GM19468 (cell line): ENCODE data around the gene MAPKAPK2.
A peak's percentile ranks its signal among the peaks of the same experiment; 100 is the strongest.
"Not testable (repeated sequence)": the region's sequence is repeated elsewhere in the genome, so short reads cannot be mapped to it uniquely, and the experiment has no call there.

Experiments
- ATAC-seq: cut with Tn5 transposase; IDR thresholded peaks from one replicate; pipeline ENCODE4 v1.9.1; 2021; ENCODE audit warnings: mild to moderate bottlenecking, moderate library complexity, moderate number of reproducible peaks; ENCODE audit not compliant: unreplicated experiment; ENCODE audit errors: extremely low read depth

Gene MAPKAPK2

GRCh38 chr1:206684478-206685333 is at the start of gene MAPKAPK2:
Gene MAPKAPK2, plus strand, starts transcription at chr1:206684905. Its CDS starts 325 bp downstream, at chr1:206685230.
- ATAC-seq, result no peak

DNA sequence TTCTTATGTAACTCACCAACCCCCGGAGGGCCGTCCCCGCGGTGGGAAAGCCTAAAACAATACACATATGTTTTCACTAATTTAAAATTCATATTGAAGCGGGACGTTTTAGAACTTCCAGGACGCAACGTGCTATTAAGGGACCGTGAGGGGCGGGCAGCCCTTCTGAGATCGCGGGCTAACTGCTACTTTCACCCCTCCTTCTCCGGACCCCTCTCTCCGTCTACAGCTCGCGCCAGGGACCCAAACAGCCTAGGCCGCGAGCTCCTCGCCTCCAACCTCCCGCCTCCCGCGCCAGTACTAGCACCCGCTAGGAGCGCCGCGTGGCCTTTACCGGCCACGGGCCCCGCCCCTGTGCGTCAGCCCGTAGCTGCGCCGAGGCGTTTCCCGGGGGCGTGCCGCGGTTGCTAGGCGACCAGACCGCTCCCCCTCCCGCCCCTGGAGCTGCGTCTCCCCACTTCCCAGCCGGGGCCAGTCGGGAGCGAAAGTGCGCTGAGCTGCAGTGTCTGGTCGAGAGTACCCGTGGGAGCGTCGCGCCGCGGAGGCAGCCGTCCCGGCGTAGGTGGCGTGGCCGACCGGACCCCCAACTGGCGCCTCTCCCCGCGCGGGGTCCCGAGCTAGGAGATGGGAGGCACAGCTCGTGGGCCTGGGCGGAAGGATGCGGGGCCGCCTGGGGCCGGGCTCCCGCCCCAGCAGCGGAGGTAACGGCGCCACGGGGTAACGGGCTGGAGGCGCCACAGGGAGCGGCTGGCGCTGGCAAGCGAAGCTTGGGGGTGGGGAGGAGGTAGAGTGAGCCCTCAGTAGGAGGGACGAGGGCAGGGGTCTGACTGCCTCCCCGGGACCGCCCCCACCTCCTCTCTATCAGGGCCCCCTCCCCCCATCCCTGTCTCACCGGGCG is 49.4 kb upstream of the MAPKAPK2 start, which contains the start of gene DYRK3:
TSS of gene DYRK3 (plus strand) at position 457 of the 898 bp plus-strand sequence. CDS start at position 625, 168 bp downstream.
- ATAC-seq, result peak; percentile 58

GRCh38 chr1:206635978-206636345 is 48.7 kb upstream of the MAPKAPK2 start:
- no peak for ATAC-seq

DNA sequence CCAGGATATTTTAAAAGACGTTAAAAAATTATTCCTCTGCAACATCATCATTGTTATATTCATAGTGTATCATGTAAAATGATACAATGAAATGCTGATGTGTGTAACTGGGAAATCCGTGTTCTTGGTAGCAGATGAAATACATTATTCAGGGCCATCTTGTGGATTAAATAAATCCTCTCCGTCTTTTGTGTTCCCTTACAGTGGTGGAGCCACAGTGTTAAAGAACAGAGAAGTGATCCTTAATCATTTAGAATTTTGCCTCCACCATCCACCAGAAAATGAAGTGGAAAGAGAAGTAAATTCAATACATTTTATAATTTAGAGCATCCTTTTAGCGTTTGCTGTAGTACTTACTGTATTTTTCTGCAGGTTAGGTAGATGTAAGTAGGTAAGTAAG is 48.0 kb upstream of the MAPKAPK2 start:
- ATAC-seq, result no peak

- no peak for ATAC-seq
Measured at GRCh38 chr1:206637605-206638004, 47.1 kb upstream of the MAPKAPK2 start.

DNA sequence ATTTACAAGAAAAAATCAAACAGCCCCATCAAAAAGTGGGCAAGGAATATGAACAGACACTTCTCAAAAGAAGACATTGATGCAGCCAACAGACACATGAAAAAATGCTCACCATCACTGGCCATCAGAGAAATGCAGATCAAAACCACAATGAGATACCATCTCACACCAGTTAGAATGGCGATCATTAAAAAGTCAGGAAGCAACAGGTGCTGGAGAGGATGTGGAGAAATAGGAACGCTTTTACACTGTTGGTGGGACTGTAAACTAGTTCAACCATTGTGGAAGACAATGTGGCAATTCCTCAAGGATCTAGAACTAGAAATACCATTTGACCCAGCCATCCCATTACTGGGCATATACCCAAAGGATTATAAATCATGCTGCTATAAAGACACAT is 42.6 kb upstream of the MAPKAPK2 start:
- not testable (repeated sequence) for ATAC-seq

DNA sequence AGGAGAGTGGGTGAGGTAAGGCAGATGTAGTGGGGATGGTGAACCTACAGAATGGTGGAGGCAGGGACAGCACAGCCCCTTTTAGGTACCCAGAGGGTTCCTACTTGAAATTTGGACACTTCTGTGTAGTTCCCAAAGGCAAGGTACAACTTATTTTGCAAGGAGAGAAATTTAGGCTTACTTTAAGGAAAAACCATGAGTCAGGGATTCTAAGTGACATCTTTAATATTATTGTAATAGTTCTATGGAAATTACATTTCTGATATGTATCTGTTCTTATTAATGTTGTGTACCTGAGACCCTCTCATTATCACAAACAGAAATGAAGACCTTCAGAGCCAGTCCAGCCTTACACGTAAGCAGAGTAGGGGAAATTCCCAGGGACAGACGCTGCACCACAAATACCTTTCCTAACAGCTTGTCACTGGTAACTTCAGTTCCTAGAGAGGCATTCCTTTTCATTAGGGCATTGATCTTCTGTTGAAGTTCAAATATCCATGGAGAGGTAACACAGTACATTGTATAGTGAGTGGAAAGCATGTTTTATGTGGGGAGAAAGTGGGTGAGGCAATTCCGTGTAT is 41.5 kb upstream of the MAPKAPK2 start:
- no peak for ATAC-seq

- no peak for ATAC-seq
Measured at GRCh38 chr1:206646504-206646903, 38.2 kb upstream of the MAPKAPK2 start.

GRCh38 chr1:206647224-206647623 is 37.5 kb upstream of the MAPKAPK2 start:
- ATAC-seq, result no peak

- no peak for ATAC-seq
Measured at GRCh38 chr1:206649261-206649921, 35.3 kb upstream of the MAPKAPK2 start.

GRCh38 chr1:206651014-206651413 is 33.7 kb upstream of the MAPKAPK2 start:
- no peak for ATAC-seq

DNA sequence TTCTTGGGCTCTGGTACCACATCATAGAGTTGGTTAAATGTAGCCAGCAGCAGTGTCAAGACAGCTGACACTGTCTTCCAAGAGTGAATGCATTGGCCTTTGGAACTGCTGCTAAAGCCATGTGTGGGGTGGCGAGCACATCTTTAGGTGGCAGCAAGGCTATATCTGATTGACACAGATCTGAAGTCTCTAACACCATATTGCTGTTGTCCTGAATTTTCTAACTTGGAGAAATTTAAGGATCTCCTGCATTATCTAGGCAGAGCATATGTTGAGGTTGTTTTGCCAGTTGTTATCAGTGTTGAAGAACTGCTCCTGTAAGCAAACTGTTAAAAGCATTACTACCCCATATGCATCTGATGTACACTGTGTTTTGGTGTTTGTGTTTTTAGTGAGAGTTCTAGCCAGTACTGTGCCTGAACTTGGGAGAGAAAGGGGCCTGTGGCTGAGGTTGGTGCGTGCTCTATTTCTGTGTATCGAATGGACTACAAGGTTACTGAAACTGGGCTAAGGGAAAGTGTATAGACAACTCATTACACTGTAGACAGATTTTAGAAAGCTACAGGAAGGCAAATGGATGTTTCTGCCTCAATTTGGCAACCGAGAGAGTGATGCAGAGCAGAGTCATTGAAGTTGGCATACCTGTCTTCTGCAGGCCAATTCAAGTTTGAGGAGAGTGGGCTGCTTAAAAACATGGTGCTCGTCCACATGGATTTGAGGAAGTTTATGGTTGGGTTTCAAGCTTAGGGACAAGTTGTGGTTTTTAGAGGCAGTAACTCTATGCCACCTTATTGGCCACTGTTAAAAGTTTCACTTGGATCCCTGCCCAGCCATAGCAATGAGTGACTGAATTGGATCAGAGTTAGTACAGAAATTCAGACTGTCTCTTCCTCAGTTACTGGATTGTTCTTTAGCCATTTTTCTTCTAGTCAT is 32.5 kb upstream of the MAPKAPK2 start:
- no peak for ATAC-seq

DNA sequence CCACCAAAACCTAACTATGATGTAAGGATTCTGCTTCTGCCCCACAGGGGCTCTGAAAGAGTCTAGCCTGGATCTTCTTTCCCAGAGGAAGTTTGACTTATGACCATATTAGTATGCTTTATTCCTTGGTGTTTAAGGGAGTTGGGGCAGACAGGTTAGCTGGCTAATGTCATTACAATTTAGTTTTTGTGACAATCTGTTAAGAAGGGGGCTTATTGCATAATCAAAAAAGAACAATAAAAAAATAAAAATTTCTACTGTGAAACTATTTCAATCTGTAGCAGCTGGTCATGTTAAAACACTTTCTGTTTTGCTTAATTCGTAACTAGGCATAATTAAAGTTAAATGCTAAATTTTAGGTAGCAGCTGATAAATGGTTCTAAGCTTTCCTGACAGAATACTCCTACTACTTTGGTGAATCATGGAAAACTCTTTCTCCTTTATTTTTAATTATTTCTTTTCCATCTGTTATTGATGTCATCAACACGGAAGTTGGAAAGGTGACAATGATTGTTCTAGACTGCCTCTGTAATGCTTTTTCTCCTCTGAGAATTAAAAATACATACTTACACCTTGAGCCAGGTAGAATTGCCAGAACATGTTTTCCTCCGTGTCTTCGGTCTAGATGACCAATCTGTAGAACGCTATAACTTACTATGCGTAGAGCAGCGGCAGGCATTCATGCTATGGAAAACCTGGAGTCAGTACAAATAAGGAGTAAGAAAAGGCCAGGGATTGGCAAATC is 30.8 kb upstream of the MAPKAPK2 start:
- ATAC-seq, result no peak

- no peak for ATAC-seq
Measured at GRCh38 chr1:206654828-206655227, 29.9 kb upstream of the MAPKAPK2 start.

DNA sequence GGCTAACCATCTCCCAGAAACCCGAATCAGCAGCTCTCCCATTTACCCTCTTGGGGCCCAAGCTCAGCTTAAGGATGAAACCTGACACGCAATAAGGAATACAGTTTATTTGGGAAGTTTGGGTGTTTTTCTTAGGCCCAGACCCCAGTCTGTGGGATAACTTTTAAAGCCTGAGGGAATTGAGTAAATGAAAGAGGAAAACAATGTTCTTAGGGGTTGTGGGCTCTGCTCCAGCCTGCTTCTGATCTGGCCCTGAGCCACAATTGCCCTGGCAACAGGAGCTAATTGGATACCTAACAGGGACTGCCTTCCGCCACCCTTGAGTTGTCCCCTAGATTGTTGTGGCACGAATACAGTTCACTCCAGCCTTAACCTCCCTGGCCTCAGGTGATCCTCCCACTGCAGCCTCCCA is 29.2 kb upstream of the MAPKAPK2 start:
- ATAC-seq, result no peak

GRCh38 chr1:206656936-206657335 is 27.8 kb upstream of the MAPKAPK2 start:
- ATAC-seq, result no peak

GRCh38 chr1:206657751-206658150 is 27.0 kb upstream of the MAPKAPK2 start:
- no peak for ATAC-seq

DNA sequence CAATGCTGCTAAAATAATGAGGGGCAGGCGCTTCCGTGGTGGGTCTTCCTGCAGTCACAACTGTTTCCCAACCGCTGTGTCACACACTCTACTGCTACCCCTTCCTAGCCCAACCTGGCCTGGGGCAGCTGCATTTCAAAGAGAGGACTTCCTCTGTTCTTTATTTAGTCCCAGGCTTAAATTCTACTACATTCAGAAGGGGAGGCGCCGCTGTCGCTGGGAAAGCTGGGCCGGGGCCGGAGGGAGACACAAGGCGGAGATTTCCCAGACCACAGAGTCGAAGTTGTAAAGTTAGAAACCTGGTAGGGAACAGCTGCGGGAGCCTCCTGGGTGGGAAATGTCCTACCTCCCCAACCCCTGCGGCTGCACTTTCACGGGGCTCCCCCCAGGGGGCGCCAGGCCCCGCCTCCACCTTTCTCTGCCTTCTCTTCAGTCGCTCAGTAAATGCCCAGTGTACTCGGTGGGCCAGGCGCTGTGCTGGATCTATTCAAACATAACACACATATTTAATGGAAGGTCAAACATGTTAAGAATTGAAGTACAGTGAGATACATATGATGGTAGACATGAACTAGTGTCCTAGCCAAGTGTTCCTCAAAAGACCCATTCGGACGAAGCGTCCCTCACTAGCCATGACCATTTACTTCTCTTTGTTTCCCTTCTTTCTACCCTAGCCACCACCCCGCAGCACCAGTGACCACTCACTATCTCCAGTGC is 26.3 kb upstream of the MAPKAPK2 start:
- no peak for ATAC-seq
